DMS153 treated with DMSO at 0.1 percent for 48 hours (cell line): ENCODE results near the gene SGO1.

Experiments used
- DNase-seq: peaks from one replicate; lab custom pipeline; 2025; ENCODE audit not compliant: unreplicated experiment; lab: John Stamatoyannopoulos, UW

SGO1 gene

GRCh38 chr3:20160230-20160629 is 25.8 kb downstream of the SGO1 start:
- DNase-seq: no peak

GRCh38 chr3:20154928-20155327 is 31.1 kb downstream of the SGO1 start:
- DNase-seq: no peak

- DNase-seq: no peak
These were observed 31.9 kb downstream of the SGO1 start for GRCh38 chr3:20154078-20154477.

GRCh38 chr3:20148466-20148865 is 37.5 kb downstream of the SGO1 start:
- no peak for DNase-seq

GRCh38 chr3:20147361-20147760 is 38.6 kb downstream of the SGO1 start:
- DNase-seq: no peak

GRCh38 chr3:20146301-20146700 is 39.7 kb downstream of the SGO1 start:
- DNase-seq: no peak

- no peak for DNase-seq
These were observed 40.1 kb downstream of the SGO1 start for GRCh38 chr3:20145874-20146273.

GRCh38 chr3:20143519-20143918 is 42.5 kb downstream of the SGO1 start:
- no peak for DNase-seq

- DNase-seq: no peak
These were observed 43.5 kb downstream of the SGO1 start for GRCh38 chr3:20142517-20142916.

GRCh38 chr3:20141851-20142250 is 44.2 kb downstream of the SGO1 start:
- peak; percentile 0 for DNase-seq

GRCh38 chr3:20141316-20141715 is 44.7 kb downstream of the SGO1 start:
- DNase-seq: no peak

- no peak for DNase-seq
These were observed 45.1 kb downstream of the SGO1 start for GRCh38 chr3:20140881-20141280.

- no peak for DNase-seq
These were observed 48.4 kb downstream of the SGO1 start for GRCh38 chr3:20137647-20138046.

- DNase-seq: no peak
These were observed 49.8 kb downstream of the SGO1 start for GRCh38 chr3:20136231-20136630.

- DNase-seq: no peak
These were observed 55.9 kb downstream of the SGO1 start for GRCh38 chr3:20130106-20130505.

GRCh38 chr3:20128358-20128757 is 57.6 kb downstream of the SGO1 start:
- DNase-seq: no peak

GRCh38 chr3:20125897-20126296 is 60.1 kb downstream of the SGO1 start:
- no peak for DNase-seq

GRCh38 chr3:20125289-20125688 is 60.7 kb downstream of the SGO1 start:
- DNase-seq: no peak

GRCh38 chr3:20123131-20123652 is 62.8 kb downstream of the SGO1 start:
- DNase-seq: no peak

GRCh38 chr3:20121088-20121487 is 64.9 kb downstream of the SGO1 start:
- DNase-seq: no peak
